HG02588 (cell line): ENCODE results near the gene SRPK2.
"Not testable (repeated sequence)": the region's sequence is repeated elsewhere in the genome, so short reads cannot be mapped to it uniquely, and the experiment has no call there.

Source experiments
- ATAC-seq: cut with Tn5 transposase; IDR thresholded peaks from one replicate; pipeline ENCODE4 v1.9.1; 2021; ENCODE audit warnings: mild to moderate bottlenecking, moderate library complexity; ENCODE audit not compliant: unreplicated experiment

SRPK2 gene

GRCh38 chr7:105388356-105389087, at the start of gene SRPK2:
Gene SRPK2, minus strand, starts transcription at chr7:105388921.
- peak; percentile 73 for ATAC-seq

DNA sequence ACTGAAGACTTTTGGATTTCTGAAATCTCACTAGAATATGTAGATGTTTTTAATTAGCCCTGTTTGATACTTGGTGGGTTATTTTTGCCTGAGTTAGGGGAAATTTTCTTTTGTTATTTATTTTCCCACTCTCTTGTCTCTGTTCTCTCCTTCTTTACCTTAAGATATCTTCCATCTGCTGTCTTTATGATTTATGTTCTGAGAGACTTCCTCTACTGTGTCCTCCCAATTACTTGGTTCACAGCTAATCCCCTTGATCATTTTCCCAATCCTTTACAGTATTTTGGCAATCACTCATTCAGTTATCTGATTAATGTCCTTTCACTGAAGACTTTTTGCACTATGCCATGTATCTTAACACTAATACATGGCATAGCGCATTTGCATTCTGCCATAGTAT, 49.5 kb upstream of the SRPK2 start:
- ATAC-seq = no peak

GRCh38 chr7:105437356-105437755, 48.6 kb upstream of the SRPK2 start:
- not testable (repeated sequence) for ATAC-seq

GRCh38 chr7:105429746-105430612, 41.3 kb upstream of the SRPK2 start:
- ATAC-seq = no peak

DNA sequence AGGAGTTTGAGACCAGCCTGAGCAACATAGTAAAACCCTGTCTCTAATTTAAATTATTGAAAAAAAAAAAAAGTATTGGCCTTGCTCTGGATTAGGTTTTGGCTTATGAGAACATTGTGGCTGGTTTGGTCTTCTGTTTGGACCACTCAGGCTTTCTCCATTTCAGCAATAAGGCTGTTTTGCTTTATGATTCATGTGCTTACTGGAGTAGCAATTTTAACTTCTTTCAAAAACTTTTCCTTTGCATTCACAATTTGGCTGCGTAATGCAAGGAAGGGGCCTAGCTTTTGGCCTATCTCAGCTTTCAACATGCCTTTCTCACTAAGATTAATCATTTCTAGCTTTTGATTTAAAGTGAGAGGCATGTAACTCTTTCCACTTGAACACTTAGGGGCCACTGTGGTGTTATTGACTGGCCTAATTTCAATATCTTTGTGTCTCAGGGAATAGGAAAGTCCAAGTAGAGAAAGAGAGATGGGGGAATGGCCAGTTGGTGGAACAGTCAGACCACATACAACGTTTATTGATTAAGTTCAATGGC, 38.0 kb upstream of the SRPK2 start:
- no peak for ATAC-seq

DNA sequence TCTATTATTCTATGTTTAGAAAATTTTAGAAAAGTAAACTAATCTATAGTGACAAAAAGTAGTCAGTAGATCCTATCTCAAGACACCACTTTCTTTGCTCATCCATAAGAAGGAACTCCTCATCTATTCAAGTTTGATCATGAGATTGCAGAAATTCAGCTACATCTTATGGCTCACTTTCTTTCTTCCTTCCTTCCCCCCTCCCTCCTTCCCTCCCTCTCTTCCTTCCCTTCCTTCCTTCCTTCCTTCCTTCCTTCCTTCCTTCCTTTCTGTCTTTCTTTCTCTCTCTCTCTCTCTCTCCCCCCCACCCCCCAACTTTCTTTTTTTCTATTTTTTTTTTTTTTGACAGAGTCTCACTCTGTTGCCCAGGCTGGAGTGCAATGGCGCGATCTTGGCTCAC, 35.3 kb upstream of the SRPK2 start:
- no peak for ATAC-seq

DNA sequence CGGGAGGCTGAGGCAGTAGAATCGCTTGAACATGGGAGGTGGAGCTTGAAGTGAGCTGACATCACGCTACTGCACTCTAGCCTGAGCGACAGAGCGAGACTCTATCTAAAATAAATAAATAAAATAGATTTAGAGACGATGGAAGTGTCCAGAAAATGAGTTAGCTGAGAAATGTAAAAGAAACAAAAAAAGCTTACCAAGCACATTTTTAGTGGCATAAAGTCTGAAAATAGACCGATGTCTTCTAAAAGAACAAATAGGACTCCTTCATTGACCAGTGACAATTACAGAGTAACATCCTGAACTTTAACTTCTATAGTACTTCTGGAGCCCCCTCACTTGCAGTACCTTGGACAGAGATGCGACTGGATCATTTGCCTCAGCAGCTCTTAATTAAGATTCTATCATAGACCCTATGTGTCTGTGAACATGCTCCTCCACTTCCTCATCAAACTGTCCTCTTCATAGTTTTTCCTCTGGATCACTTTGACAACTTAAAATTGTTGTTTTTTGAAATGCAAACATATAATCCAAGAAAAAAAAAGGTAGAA, 25.2 kb upstream of the SRPK2 start:
- no peak for ATAC-seq

DNA sequence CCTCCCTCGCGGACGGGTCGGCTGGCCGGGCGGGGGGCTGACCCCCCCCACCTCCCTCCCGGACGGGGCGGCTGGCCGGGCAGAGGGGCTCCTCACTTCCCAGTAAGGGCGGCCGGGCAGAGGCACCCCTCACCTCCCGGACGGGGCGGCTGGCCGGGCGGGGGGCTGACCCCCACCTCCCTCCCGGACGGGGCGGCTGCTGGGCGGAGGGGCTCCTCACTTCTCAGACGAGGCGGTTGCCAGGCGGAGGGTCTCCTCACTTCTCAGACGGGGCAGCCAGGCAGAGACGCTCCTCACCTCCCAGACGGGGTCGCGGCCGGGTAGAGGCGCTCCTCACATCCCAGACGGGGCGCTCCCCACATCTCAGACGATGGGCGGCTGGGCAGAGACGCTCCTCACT, 22.1 kb upstream of the SRPK2 start:
- not testable (repeated sequence) for ATAC-seq

DNA sequence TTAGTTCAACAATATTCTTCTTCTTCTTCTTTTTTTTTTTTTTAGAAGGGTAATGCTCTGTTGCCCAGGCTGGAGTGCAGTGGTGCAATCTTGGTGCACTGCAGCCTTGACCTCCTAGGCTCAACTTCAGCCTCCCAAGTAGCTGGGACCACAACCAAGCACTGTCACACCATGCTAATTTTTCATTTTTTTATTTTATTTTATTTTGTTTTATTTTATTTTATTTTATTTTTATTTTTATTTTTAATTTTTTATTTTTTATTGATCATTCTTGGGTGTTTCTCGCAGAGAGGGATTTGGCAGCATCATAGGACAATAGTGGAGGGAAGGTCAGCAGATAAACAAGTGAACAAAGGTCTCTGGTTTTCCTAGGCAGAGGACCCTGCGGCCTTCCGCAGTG, 21.1 kb upstream of the SRPK2 start:
- not testable (repeated sequence) for ATAC-seq

- ATAC-seq = no peak
Observed at GRCh38 chr7:105408791-105409410, 20.2 kb upstream of the SRPK2 start.

DNA sequence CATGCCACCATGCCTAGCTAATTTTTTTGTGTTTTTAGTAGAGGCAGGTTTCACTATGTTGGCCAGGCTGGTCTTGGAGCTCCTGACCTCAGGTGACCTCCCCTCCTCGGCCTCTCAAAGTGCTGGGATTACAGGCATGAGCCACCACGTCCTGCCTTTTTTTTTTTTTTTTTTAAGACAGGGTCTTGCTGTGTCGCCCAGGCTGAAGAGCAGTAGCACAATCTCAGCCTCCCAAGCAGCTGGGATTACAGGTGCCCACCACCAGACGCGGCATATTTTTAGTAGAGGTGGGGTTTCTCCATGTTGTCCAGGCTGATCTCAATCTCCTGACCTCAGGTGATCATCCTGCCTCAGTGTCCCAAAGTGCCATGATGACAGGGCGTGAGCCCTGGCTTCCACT, 14.4 kb upstream of the SRPK2 start:
- no peak for ATAC-seq

- ATAC-seq = no peak
Observed at GRCh38 chr7:105402221-105403095, 13.7 kb upstream of the SRPK2 start.

- no peak for ATAC-seq
Observed at GRCh38 chr7:105399043-105399725, 10.5 kb upstream of the SRPK2 start.

GRCh38 chr7:105396566-105396965, 7.8 kb upstream of the SRPK2 start:
- ATAC-seq = no peak

- ATAC-seq = no peak
Observed at GRCh38 chr7:105391429-105391828, 2.7 kb upstream of the SRPK2 start.

- ATAC-seq = no peak
Observed at GRCh38 chr7:105389889-105390288, 1.2 kb upstream of the SRPK2 start.

DNA sequence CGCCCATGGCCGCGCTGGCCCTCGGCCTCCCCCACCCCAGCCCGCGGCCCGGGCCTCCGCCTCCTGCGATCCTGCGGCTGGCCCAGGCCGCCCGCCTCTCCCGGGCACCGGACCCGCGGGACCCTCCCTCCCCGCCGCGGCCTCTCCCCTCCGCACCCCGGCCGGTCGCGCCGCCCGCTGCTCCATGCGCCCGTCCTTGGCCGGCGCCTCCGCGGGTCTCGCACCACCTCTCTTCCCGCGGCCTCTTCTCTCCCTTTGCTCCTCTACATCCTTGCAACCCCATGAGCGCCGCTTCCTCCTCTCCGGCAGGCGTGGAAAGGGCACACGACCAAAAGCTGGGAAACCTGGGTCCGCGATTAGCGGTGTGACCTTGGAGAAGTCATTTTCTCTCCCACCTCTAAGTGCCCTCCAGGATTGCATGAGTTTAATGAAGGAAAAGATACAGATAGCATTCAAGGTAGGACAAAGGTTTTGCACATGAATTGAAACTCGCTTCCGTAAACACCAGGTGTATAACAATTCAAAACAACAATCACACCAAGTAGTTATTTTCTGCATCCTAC, 448 bp upstream of the SRPK2 start:
- ATAC-seq = no peak

GRCh38 chr7:105387508-105388355, 989 bp downstream of the SRPK2 start:
- peak; percentile 43 for ATAC-seq
